Epithelial cell of esophagus (primary cell): ENCODE data around the gene NUCKS1.

ENCODE experiments used
- DNase-seq: peaks from one replicate; pipeline ENCODE4 v3.0.0; 2010; ENCODE audit warnings: low read depth
- H3K4me3 ChIP-seq: 2 replicates; pipeline ENCODE4 v1.5.1; 2011; ENCODE audit warnings: mild to moderate bottlenecking, low read length, control low read depth
- TF ChIP-seq, protein P1 (sequence below): IDR thresholded peaks from 2 replicates; pipeline ENCODE4 v1.5.1; 2011; ENCODE audit warnings: low read depth, mild to moderate bottlenecking, low read length, control low read depth, inconsistent platforms; ENCODE audit not compliant: insufficient read depth; ENCODE audit errors: missing control alignments

Gene NUCKS1

DNA sequence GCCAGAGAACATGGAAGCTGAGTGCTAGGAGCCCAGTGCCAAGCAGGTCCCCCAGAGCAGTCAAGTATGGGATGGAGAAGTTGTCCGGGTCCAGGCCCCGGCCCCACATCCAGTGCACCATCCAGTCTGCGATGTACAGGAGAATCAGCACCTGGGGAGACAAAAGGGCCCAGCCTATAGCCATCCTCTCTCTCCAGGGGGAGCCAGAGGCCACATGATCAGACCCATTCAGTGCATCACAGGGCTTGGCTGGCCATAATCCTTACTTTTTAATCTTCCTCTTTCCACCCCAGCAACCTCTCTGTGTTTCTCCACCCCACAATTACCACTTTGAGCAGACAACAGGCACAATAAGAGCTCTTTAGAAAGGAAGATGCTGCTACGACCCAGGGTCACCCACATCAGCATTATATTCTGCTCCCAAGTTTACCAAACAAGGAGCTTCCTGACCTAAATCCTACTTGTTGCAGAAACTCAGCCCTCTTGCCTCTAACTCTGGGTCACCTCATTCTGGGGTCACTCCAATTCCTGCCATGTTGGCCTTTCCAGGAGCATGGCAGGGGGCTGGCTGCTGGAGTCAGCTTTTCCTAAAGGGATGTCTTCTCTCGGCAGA is 41.7 kb upstream of the NUCKS1 start:
- no peak overlapping the region for H3K4me3 ChIP-seq
- peak; percentile 67 for DNase-seq
- TF ChIP-seq, protein P1, sequence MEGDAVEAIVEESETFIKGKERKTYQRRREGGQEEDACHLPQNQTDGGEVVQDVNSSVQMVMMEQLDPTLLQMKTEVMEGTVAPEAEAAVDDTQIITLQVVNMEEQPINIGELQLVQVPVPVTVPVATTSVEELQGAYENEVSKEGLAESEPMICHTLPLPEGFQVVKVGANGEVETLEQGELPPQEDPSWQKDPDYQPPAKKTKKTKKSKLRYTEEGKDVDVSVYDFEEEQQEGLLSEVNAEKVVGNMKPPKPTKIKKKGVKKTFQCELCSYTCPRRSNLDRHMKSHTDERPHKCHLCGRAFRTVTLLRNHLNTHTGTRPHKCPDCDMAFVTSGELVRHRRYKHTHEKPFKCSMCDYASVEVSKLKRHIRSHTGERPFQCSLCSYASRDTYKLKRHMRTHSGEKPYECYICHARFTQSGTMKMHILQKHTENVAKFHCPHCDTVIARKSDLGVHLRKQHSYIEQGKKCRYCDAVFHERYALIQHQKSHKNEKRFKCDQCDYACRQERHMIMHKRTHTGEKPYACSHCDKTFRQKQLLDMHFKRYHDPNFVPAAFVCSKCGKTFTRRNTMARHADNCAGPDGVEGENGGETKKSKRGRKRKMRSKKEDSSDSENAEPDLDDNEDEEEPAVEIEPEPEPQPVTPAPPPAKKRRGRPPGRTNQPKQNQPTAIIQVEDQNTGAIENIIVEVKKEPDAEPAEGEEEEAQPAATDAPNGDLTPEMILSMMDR = peak; percentile 91

DNA sequence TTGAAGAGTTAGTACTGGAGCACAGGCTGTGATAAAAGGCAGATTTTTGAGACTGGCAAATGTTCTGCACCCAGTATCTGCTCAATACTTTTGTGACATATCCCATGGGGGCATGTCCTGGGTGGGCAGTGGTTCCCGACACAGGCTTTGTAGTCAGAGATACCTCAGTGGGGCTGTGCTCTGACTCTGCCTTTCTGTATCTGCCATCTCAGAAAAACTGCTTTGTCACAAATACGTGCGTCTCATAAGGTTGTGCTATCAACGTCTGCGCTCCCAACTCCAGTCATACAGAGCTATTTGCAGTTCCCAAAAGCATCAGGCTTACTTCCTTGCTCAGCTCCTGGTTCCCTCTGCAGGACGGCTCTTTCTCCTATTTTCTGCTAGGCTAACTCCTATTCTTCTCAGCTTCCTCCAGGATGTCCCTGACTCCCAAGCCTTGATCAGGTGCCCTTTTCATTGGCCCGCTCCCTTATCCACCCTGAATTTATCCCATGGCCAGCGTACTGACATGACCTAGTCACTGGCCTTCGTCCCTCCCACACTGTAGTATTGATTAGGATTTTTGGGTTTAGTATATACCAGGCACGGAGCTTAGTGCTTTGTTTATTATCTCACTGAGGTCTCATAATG is 37.4 kb upstream of the NUCKS1 start:
- H3K4me3 ChIP-seq = no peak overlapping the region
- TF ChIP-seq, protein P1 = no peak
- DNase-seq = no peak

DNA sequence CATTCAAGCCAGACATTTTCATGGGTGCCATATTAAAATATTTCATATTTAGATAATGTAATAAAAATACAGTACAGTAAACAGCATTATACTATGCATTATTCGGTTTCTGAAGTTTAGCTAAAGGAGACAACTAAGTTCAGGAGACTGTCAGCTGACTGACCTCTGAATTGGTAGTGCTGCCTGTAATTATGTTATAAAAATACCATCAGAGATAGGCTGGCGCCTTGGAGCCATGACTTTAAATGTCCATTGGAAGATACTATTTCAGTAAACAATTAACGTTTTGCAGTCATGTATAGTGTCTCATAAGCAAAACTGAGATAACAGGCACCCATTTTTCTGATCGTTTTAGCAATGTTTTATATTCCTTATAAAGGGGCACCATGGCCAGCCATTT is 36.6 kb upstream of the NUCKS1 start:
- no peak overlapping the region for H3K4me3 ChIP-seq
- DNase-seq = no peak
- TF ChIP-seq, protein P1 = no peak

DNA sequence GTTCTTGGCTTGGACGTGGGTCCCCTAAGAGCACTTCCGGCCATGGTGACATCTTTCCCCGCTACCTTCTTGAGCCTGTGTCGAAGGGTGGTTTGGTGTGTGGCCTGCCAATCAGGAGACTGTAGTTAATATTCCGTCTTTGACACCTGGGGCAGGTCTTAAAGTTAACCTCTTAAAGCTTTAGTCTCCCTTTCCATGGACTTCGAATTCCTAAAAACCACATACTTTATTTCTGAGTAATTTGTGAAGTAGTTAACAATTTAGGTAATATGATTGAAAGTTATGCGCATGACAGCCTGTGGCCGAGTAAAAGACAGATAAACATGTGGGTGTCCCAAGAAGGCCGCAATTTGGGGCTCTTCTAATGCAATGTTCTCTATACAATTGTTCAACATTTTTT is 35.5 kb upstream of the NUCKS1 start:
- no peak overlapping the region for H3K4me3 ChIP-seq
- DNase-seq = no peak
- TF ChIP-seq, protein P1 = no peak

DNA sequence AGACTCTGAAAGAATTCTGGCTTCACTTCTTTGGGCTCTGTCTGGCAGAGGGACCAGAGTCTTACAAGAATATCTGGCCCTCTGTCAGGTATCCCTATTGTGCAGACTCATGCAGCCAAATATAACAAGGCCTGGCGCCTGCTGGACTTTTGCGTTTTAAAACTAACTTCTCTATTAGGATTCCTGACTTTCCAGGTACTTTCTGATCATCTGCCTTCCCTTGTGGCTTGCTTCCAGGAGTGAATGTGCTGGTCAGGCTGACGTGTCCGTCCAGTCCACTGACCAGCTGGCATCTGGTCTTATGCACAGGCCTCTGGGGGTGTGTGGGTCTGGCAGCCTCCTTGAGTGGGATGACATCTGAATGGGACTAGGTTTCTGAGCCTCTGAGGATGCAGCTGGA is 33.9 kb upstream of the NUCKS1 start:
- H3K4me3 ChIP-seq = no peak overlapping the region
- TF ChIP-seq, protein P1 = no peak
- DNase-seq = no peak

DNA sequence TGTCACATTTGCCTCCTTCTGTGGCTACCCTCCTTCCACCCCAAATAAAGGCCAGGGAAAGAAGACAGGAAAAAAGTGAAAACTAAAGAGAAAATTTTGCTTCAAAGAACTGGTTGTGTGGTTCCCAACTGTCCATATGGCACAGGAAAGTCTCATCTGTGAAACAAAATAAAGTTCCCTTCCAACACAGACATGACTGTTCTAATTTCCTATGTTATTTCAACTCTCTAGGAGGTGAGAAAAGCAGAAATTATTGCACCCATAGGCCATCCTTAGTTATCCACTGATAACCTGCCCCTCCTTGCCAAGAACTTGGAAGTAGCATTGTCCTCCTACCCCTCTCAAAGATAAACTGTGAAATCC is 33.4 kb upstream of the NUCKS1 start:
- H3K4me3 ChIP-seq = no peak overlapping the region

More for the DNA sequence above, 33.4 kb upstream of the NUCKS1 start:
- no peak for DNase-seq
- TF ChIP-seq, protein P1 = no peak
